ENCODE results near the gene COL4A1. TPM values are rescaled to one million over a fixed set of nuclear protein-coding genes. Genes with fewer than 3 reads are reported as not detected.

The COL4A1 gene
- total and polyA plus RNA-seq, 2 of the 13 experiments (the other 11 are each of a cell fraction or from before 2014, with no cell fraction given): not detected

GRCh38 chr13:110273254-110273653, 33.7 kb downstream of the COL4A1 start:
- intact Hi-C loops (cut with micrococcal nuclease; ENCODE audit: unreplicated experiment) (no loop called here), in situ Hi-C loops (cut with HindIII; ENCODE audit: extremely low pct_ligation_motif_present, low pct_unique_long_range_greater_than_20kb) (no loop called here)
- no peak overlapping the region for H2AFZ ChIP-seq (ENCODE audit: low read length)
- H3K9me3 ChIP-seq (ENCODE audit: low read length): no peaks in the 10 kb centered on the region
- no peaks in the 10 kb centered on the region for H3K79me2 ChIP-seq (ENCODE audit: insufficient read depth, low read length)
- ChIA-PET POLR2A (no interaction called here), CTCF (ENCODE audit: low intra/inter-chr PET ratio, low total read pairs) (no interaction called here)
- TF ChIP-seq SETDB1 (CRISPR knock-in tag; IDR thresholded peaks at IDR 0.05; ENCODE audit: borderline replicate concordance) (no peak), ZEB1 (IDR thresholded peaks at IDR 0.05; ENCODE audit: insufficient replicate concordance, low read depth) (no peak), ZSCAN12 (CRISPR knock-in tag; IDR thresholded peaks at IDR 0.05) (no peak), ZNF563 (CRISPR knock-in tag; IDR thresholded peaks at IDR 0.05) (no peak), CREB1 (IDR thresholded peaks at IDR 0.05) (no peak), CREB1 (CRISPR knock-in tag; IDR thresholded peaks at IDR 0.05) (no peak), MIER2 (CRISPR knock-in tag; IDR thresholded peaks at IDR 0.05) (no peak)
- no peak overlapping the region for H3K4me2 ChIP-seq (ENCODE audit: low read depth, low read length)
- FAIRE-seq (no peak), ATAC-seq (no peak), DNase-seq (ENCODE audit: low spot score) (no peak)
- H3K36me3 ChIP-seq (replicated peaks in 1 of 2; ENCODE audit: control insufficient read depth in 1 of 2, insufficient read depth in 2 of 2, low read length in 2 of 2): no peaks in the 10 kb centered on the region
- no peaks in the 10 kb centered on the region for H4K20me1 ChIP-seq (ENCODE audit: insufficient read depth, low read length)
- no peak overlapping the region for H3K27ac ChIP-seq (ENCODE audit: extremely low read length, insufficient read depth, low read length)
- no TSS peak for BruUV-seq (replicated peaks)
- H3K9ac ChIP-seq (ENCODE audit: insufficient read depth, low read depth, low read length): no peak overlapping the region
- H3K27me3 ChIP-seq (ENCODE audit: control insufficient read depth in 1 of 2, insufficient read depth in 2 of 2, low read length in 2 of 2): peaks cover 4 to 32% of the 10 kb centered on the region in 2 experiments; a peak in 2 of 5 replicates
- H3K4me1 ChIP-seq (ENCODE audit: insufficient read depth, low read length): no peaks in the 10 kb centered on the region
- whole genome bisulfite sequencing (ENCODE audit: low lambda C conversion rate): 24% methylated on average over 6 of the region's 6 CpGs
- no peak overlapping the region for H3K4me3 ChIP-seq (replicated peaks in 1 of 3; ENCODE audit: insufficient read depth in 1 of 3, low read depth in 2 of 3, low read length in 3 of 3)

- ChIA-PET CTCF (ENCODE audit: low intra/inter-chr PET ratio, low total read pairs) (no interaction called here), POLR2A (no interaction called here)
- no peak for FAIRE-seq
- Histone ChIP-seq H3K4me1 (ENCODE audit: insufficient read depth, low read length) (no peaks in the 10 kb centered on the region), H3K79me2 (ENCODE audit: insufficient read depth, low read length) (no peaks in the 10 kb centered on the region), H3K27me3 (ENCODE audit: control insufficient read depth in 1 of 2, insufficient read depth in 2 of 2, low read length in 2 of 2) (peaks cover 4 to 32% of the 10 kb centered on the region in 2 experiments; a peak in 2 of 5 replicates), H3K27ac (ENCODE audit: extremely low read length, insufficient read depth, low read length) (no peak overlapping the region), H3K4me2 (ENCODE audit: low read depth, low read length) (no peak overlapping the region), H3K36me3 (replicated peaks in 1 of 2; ENCODE audit: control insufficient read depth in 1 of 2, insufficient read depth in 2 of 2, low read length in 2 of 2) (no peaks in the 10 kb centered on the region), H3K9ac (ENCODE audit: insufficient read depth, low read depth, low read length) (no peak overlapping the region), H4K20me1 (ENCODE audit: insufficient read depth, low read length) (no peaks in the 10 kb centered on the region), H2AFZ (ENCODE audit: low read length) (no peak overlapping the region), H3K4me3 (replicated peaks in 1 of 3; ENCODE audit: insufficient read depth in 1 of 3, low read depth in 2 of 3, low read length in 3 of 3) (no peak overlapping the region), H3K9me3 (ENCODE audit: low read length) (no peaks in the 10 kb centered on the region)
- no peak for ATAC-seq
- BruUV-seq (replicated peaks): no TSS peak
- TF ChIP-seq NFRKB (IDR thresholded peaks at IDR 0.05) (no peak), KDM1A (CRISPR knock-in tag; IDR thresholded peaks at IDR 0.05) (no peak), YY1 (IDR thresholded peaks at IDR 0.05; ENCODE audit: insufficient read depth, insufficient replicate concordance, low read depth, low read length) (no peak)
- DNase-seq (ENCODE audit: low spot score): no peak
- intact Hi-C loops (cut with micrococcal nuclease; ENCODE audit: unreplicated experiment) (no loop called here), in situ Hi-C loops (cut with HindIII; ENCODE audit: extremely low pct_ligation_motif_present, low pct_unique_long_range_greater_than_20kb) (no loop called here)
- 25% methylated on average over 6 of the region's 6 CpGs for WGBS (ENCODE audit: low lambda C conversion rate)
Measured at GRCh38 chr13:110272651-110273050, 34.3 kb downstream of the COL4A1 start.
